Breast epithelium (tissue), 3 donors: Measurements from ENCODE around the gene NOB1.

Experiments
- POLR2AphosphoS5 ChIP-seq, 3 donors: sonication (generic); formaldehyde crosslinking; IDR thresholded peaks; one replicate each; pipeline ENCODE4 v1.6.1; 2017; ENCODE audit warnings: antibody characterized with exemption in 3 of 3
- TF ChIP-seq, protein P1 (sequence below), 3 donors: fragments of 450-650 bp; IDR thresholded peaks; one replicate each; pipeline ENCODE4 v1.5.1; 2016 to 2017; ENCODE audit warnings: antibody characterized with exemption in 3 of 3, mild to moderate bottlenecking in 3 of 3, moderate library complexity in 3 of 3

DNA sequence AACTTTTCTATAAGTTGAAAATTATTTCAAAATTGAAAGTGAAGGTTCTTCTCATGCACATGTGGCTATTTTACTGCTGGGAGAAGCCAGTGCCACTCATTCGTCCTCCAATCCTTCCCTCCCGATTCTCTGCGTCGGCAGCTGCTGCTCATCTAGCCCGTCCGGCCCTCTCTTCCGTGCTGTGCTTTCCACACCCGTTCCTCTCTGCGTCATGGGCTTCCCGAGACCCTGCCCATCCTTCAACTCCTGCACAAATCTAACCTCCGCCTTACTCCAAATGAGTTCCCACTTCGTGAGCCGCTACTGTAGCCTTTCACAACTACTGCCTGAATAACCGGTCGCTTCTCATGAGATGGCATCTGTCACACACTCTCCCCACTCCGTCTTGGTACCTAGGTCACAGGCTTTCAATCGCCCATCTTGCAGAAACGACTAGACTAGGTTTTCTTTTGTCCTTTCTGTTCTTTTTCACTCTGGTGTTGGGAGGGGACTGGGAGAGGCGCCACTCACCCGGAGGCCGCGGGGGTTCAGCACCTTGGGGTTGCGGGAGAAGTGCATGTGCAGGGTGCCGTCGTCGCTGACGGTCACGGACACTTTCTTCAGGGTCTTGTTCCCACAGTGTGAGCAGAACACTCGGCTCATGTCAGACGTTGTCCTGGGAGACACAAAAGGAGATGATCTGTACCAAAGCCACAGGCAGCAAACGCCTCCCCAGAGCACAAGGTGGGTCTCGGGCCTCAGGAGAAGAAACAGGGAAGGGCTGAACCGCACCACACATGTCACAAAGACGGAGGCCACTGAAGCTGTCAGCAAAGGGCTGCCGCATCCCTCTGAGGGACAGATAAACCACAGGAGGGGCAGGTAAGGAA, 10.1 kb downstream of the NOB1 start:
- TF ChIP-seq, protein P1, sequence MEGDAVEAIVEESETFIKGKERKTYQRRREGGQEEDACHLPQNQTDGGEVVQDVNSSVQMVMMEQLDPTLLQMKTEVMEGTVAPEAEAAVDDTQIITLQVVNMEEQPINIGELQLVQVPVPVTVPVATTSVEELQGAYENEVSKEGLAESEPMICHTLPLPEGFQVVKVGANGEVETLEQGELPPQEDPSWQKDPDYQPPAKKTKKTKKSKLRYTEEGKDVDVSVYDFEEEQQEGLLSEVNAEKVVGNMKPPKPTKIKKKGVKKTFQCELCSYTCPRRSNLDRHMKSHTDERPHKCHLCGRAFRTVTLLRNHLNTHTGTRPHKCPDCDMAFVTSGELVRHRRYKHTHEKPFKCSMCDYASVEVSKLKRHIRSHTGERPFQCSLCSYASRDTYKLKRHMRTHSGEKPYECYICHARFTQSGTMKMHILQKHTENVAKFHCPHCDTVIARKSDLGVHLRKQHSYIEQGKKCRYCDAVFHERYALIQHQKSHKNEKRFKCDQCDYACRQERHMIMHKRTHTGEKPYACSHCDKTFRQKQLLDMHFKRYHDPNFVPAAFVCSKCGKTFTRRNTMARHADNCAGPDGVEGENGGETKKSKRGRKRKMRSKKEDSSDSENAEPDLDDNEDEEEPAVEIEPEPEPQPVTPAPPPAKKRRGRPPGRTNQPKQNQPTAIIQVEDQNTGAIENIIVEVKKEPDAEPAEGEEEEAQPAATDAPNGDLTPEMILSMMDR (IDR thresholded peaks at IDR 0.05), result no peak
- no peak for TF ChIP-seq POLR2AphosphoS5 (IDR thresholded peaks at IDR 0.05)
